ENCODE results near the gene KIF23. TPM values are rescaled to one million over a fixed set of nuclear protein-coding genes. Genes with fewer than 3 reads are reported as not detected.

KIF23 gene
- total RNA-seq, 1 experiment from 2014 or later = 87.8 TPM

GRCh38 chr15:69452692-69453521 is 38.8 kb downstream of the KIF23 start, which contains the start of gene RPLP1 (continued):
- TF ChIP-seq FOXP4 (CRISPR knock-in tag; IDR thresholded peaks at IDR 0.05) (peak; percentile 94), ERG (CRISPR knock-in tag; IDR thresholded peaks at IDR 0.05) (0 out of 2 replicates have a peak, but pooled peaks have one; percentile 38), ATF2 (CRISPR knock-in tag; IDR thresholded peaks at IDR 0.05; ENCODE audit: borderline replicate concordance, low read depth) (no peak), IRF1 (CRISPR knock-in tag; IDR thresholded peaks at IDR 0.05) (peak; percentile 72; the same call in 1 of the 2 replicates), NFATC4 (CRISPR knock-in tag; IDR thresholded peaks at IDR 0.05) (no peak), SP1 (CRISPR knock-in tag; conservative IDR thresholded peaks at IDR 0.05) (peak; percentile 88), ETV6 (CRISPR knock-in tag; IDR thresholded peaks at IDR 0.05) (no peak; the same call in 1 of the 2 replicates), ZNF232 (CRISPR knock-in tag; IDR thresholded peaks at IDR 0.05) (peak; percentile 93), ATF3 (CRISPR knock-in tag; conservative IDR thresholded peaks at IDR 0.05) (no peak), FOXP1 (CRISPR knock-in tag; IDR thresholded peaks at IDR 0.05; ENCODE audit: borderline replicate concordance) (peak; percentile 95; the same call in 1 of the 2 replicates), PRDM15 (CRISPR knock-in tag; IDR thresholded peaks at IDR 0.05) (no peak), MLX (CRISPR knock-in tag; IDR thresholded peaks at IDR 0.05) (no peak), GRHL2 (CRISPR knock-in tag; IDR thresholded peaks at IDR 0.05; ENCODE audit: insufficient replicate concordance, severe bottlenecking) (no peak), HMGXB4 (CRISPR knock-in tag; IDR thresholded peaks at IDR 0.05) (peak; percentile 62; the same call in 1 of the 2 replicates), ZNF423 (CRISPR knock-in tag; IDR thresholded peaks at IDR 0.05) (no peak), MYBL2 (CRISPR knock-in tag; IDR thresholded peaks at IDR 0.05) (peak; percentile 92), HMGA2 (CRISPR knock-in tag; IDR thresholded peaks at IDR 0.05) (no peak), ZNF532 (CRISPR knock-in tag; IDR thresholded peaks at IDR 0.05; ENCODE audit: borderline replicate concordance) (no peak), ZNF219 (CRISPR knock-in tag; IDR thresholded peaks at IDR 0.05; ENCODE audit: borderline replicate concordance) (peak; percentile 79; the same call in 1 of the 2 replicates)
